CD4-positive, alpha-beta T cell treated with Interleukin-15 for 1 hour (primary cell): Measurements from ENCODE around the gene PROZ.
A peak's percentile ranks its signal among the peaks of the same experiment; 100 is the strongest.

Experiments used
- DNase-seq: peaks from one replicate; pipeline ENCODE4 v3.0.0-alpha.2; 2020

PROZ gene

DNA sequence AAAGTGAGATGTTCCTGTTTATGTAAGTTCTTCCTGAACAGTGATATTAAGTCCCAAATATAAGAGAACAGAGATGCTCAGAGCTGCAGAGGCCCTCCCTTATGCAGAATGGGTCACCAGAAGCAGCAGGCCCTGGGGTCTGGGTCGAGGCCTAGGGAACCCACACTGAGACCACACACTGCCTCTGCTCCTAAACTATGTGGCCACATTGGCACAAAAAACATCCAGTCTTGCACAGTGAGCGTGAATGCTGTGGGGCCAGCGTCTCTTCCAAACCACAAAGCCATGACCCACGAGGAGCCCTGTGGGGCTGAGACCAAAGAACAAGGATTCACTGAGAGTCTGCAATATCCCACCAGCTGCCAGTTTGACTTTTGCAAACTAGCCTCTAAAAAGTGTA lies 23.6 kb downstream of the PROZ start:
- DNase-seq, result no peak

DNA sequence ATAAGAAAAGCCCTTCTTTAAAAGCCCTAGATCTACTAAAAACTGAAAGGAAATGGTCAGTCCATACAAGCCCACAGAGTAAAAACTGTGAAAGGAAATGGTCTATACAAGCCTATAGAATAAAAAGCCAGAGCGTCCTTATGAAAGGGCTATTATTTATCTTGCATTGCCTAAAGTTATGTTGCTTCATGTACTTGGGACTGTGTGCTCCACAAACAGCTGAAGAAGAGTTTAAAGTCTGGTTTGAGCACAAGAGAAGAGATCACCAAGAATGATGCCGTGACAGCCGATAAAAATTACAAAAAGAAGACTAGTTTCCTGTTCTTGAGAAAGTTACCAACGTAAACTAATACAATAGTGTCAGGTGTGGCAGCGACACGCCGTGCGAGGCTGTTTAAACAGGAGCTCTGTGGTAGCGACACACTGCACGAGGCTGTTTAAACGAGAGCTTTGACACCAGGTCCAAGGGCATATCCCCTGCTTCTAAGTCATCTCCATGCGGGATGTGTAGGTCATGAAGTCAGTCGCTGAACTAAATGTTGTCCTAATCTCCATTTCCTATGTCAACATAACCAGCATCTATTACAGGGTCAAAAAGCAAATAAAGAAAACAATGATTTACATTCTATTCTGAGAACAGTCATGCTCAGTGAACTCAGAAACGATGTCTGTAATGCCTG lies 25.1 kb downstream of the PROZ start:
- no peak for DNase-seq

DNA sequence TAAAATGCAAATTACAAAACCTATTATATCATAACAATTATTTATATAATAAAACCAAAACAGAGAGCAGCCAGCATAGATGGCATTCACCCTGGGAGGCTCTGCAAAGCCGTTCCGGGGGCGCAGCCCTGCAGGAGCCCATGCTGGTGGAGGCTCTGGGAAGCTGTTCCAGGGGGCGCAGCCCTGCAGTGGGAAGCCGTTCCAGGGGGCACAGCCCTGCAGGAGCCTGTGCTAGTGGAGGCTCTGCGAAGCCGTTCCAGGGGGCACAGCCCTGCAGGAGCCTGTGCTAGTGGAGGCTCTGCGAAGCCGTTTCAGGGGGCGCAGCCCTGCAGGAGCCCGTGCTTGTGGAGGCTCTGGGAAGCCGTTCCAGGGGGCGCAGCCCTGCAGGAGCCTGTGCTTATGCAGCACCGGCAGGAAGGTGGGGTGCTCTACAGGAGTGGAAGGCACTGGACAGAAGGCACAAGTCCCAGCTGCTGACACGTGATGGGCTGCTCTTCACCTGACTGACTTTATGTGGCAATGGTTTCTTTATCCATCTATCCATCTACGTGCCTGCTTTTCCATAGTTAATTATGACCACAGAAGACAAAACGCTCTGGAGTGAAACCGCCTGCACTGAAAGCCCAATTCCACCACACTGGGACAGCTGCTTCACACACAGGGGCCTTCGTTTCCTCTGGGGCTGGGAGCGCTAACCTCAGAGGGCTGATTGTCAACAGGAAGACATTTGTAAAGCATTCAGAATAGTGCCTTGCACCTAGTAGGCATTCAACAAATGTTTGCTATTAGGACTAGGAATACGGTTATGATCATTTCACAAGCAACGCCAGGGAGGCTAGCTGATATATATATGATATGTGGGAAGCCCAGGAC lies 26.4 kb downstream of the PROZ start:
- DNase-seq, result no peak

DNA sequence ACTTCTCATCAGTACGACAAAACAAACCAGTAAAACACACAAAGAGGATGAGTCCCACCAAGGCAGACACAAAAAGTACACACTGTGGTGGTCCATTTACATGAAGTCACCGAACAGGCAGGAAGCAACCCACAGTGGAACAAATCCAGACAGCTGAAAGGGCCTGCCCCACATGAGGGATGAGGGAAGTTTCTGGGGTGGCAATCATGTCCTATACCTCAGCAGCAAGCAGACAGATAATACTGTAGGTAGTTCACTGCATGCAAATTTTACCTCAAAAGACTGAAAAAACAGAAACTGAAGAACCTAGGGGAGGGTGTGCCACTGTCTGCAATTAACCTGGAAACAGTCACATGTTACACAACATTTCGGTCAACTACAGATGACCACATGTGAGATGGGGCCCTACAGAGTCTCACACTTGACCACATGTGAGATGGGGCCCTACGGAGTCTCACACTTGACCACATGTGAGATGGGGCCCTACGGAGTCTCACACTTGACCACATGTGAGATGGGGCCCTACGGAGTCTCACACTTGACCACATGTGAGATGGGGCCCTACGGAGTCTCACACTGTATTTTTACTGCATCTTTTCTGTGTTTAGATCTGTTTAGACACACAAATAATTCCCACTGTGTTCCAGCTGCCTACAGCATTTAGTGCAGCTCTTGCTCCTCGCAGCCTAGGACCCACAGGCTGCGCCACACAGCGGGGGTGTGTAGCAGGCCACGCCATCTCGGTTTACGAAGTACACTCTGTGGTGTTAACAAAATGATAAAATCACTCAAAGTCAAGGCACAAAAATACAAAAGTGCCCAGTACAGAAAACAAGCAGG lies 27.8 kb downstream of the PROZ start:
- DNase-seq, result peak; percentile 34

DNA sequence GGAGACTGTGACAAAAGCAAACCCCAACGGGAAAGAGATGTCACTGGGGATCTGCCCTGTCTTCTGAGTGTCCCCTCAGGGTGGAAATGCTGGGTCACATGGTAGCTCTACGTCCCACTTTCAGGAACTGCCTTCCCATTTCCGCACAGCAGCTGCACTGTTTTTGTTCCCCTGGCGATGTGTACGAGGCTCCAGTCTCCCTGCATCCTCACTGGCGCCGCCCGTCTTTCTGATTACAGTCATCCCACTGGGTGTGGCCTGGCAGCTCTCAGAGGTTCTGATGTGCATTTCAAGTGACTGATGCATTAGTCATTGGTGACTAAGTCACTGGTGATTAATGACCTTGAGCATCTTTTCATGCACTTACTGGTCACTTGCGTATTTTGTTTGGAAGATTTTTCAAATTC lies 28.8 kb downstream of the PROZ start:
- DNase-seq, result peak; percentile 73

DNA sequence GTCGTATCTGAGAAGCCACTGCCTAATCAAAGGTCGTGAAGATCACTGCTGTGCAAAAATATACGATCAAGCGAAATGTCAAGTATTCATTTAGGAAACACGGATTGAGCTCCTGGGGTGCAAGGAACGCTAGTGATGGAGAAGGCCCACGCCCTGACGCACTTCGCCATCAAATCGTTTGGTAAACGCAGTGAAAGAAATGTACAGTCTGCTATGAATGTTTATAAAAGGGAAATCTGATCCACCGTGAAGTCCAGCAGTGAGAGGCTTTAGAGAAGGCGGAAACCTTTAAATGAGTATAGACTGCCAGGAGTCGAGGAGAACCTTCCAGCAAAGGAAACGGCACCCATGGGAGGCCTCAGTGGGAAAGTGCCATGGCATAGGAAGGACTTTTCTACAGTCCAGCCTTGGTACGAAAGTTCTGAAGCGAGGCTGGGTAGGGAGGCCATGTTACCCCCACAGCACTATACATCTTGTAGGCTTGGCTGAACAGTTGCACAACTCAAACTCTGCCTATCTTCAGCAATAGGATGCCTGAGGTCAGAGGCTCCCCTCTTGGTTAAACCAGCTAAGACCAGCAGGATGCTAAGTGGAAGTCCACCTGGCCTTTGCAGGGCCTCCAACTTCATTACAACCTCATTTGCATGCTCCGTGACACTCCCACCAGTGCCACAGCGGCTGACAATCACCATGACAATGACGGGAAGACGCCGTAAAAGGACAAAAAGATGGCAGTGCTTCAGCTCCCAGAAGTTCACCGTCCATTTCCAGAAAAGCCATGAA lies 29.6 kb downstream of the PROZ start:
- no peak for DNase-seq

DNA sequence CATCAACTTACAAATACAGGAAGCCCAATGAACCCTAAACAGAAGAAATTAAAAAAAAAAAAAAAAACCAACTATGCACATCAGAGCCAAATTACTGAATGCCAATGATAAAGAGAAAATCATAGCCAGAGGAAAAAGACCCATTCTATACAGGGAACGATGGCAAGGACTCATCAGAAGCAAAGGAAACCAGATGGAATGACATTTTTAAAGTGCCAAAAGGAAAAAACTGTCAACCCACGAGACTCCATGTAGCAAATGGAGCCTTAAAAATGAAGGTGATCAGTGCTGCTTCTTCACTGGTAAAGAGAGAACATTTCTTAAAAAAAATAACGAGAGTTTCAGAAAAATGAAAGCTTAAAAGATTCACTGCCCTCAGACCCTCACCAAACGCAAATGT lies 31.7 kb downstream of the PROZ start:
- no peak for DNase-seq

DNA sequence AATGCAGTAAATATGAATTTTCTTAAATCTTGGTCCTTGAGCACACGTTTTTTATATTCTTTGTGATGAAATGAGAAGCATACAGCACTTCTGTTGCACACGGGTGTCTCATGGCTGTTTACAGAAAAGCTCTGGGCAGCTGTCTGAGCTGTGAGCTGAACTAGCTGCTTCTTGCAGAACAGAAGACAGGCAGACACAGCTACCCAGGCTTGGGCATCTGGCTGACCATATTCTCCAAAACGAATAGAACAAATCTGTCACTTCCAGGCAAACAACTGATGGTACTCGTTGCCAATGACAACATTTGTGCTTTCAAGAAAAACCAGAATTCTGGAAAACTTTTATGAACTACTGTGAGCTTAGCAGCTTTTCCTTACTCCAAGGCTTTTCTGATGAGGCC lies 33.8 kb downstream of the PROZ start:
- DNase-seq, result no peak

DNA sequence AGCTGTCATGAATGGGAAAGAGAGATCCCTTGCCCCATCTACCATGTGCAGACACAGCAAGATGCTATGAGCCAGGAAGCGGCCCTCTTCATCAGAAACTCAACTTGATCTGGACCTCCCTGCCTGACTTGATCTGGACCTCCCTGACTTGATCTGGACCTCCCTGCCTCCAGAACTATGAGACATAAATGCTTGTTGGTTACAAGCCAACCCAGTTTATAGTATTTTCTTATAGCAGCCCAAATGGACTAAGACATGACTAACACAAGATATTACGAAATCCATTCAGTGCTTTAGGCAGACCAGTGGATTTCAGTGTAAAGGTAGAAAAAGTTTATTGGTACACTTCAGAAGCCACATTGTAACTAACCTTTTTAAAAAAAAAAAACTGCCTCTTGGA lies 34.5 kb downstream of the PROZ start:
- DNase-seq, result no peak

DNA sequence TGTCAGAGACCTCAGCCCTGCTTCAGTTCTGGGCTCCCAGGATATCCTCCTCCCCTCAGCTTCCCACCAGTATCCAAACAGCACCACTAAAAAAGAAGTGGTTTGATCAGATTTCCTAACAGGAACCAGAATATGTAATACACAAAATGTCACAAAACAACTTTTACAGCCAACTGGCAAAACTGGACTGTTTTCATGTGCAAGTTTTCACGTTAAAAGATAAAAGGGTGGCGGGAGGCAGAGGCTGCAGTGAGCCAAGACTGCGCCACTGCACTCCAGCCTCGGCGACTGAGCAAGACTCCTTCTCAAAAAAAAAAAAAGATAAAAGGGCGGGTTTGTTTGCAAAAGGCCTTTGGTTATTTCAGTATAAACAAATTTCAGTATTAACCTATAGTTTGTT lies 36.9 kb downstream of the PROZ start:
- DNase-seq, result no peak

DNA sequence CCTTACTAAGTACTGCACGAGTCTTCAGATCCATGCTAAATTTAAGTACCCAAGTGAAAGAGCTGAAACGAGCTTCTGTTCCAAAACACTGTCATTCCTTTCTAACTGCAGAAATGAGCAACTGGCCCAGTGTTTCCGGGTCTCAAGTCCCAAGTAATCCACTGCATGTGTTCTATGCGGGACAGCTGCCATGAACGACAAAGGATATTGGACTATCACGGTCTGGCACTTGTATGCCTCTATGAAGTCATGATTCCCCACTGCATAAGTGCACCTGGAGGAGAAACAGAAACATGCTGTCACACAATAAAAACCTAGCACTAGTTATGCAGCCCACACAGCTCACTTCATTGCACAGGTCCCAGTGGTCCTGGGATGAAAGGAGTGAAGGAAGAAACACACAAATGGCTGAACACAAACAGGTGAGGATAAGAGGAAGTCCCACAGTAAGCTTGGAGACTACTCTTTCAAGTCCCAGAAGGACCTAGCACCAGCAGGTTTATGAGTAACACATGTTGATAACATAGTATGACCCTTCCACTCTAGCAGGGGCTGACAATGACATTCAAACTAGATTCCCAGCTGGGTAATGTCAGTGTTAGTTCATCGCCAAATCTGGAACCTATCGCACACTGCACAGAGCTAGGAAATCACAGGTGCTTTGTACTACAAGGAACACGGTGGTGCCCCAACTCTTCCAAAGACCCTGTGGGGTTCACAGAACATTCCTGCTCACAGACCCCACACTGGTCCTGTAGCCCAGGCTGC lies 38.7 kb downstream of the PROZ start:
- DNase-seq, result no peak

DNA sequence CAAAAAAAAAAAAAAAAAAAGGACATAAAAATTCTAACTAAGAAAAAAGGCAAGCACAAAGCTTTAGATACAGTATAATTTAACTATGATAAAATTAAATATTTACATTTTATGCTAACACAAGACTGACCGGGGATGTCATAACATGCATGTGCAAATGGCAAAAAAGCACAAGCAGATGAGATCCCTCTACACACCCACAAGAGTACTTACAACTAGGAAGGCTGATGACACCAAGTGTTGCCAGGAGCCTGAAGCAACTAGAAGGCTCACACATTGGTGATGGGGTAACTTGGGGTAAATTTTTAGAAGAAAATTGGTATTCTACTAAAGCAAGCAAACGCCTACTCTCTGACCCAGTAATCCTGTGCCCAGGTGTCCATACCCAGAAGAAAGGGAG lies 43.4 kb downstream of the PROZ start:
- DNase-seq, result no peak

DNA sequence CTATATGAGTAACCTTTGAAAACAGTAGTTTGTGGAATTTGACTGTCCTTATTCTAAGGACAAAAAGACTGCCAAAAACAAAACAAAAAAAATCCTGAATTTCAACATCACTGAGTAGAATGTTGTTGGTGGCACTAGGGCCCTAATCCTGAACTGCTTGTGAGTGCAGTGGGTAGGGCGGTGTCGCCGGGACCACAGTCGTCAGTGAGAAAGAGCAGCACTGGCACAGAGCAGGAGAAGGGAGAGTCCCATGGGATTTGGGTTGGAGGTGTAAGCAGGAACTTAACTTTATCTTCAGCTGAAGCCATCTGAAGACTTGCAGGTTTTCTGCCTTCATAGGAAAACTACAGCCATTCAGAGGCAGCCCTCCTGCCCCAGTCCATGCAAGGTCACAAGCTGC lies 44.5 kb downstream of the PROZ start:
- DNase-seq, result no peak

DNA sequence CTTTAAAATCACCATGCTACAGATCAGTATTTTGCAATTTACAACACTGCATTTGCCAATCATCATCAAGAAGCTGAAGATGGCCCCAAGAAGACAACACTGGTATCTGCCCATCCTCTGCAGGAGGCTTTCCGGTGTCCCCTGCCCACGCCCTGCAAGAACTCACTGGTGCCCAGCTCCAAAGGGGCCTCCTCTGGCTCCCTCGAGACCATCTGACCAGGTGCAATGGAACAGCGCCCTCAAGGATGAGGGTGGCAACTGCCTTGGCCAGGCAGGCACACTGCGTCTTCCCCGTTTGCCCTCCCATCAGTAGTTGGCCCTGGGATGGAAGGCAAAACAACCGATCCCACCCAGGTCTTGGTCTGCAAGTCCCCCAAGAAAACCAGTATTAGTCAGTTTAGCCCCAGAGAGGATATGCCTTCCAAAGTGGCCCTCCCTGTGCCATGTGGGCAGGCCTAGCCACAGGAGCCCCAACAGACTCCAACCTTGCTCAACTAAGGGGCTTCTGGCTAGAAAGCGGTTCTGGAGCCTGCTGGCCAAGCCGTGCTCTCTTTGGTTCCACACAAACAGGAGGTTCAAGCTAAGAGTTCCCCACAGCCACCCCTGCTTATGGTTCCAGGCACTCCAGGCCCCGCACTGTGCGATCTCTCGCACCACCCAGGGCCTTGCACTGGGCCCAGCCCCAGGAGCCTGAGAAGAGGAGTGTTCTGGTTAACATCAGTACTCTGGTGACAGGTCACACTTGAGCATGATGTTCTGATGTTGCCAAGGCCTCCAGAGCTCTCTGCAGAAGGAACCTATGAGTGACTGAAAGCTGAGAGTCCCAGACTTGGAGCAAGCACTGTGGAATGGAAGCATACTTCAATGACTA lies 45.3 kb downstream of the PROZ start:
- DNase-seq, result no peak

DNA sequence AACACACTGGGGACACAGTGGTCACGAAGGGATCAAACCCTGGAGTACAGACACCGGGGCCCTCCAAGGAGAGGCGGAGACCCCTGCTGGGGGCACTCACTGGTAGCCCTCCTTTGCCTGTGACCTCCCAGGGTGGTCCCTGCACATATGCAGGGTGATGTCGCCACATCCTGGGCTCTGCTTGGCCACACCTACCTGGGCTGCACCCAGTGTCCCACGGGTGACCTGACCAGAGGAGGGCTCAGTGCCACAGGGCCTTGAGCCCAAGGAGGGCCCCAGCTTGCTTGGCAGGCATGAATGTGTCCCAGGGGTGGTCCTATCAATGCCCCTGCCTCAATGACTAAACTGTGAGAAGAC lies 45.9 kb downstream of the PROZ start:
- no peak for DNase-seq

DNA sequence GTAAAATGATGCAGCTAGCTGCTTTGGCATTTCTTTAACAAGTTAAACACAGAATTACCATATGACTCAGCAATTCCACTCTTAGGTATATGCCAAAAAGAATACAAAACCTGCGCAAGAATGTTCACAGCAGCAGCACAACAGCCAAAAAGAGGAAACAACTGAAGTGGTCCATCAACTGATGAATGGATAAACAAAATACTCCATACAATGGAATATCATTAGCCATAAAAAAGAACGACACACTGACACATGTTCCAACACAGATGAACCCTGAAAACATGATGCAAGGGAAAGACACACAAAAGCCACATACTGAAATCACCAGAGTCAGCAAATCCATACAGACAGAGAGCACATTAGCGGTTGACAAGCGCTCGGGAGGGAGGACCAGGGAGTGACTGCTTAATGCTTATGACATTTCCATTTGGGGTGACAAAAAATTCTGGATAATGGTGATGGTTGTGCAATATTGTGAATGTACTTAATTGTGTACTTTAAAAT lies 47.0 kb downstream of the PROZ start:
- DNase-seq, result no peak

DNA sequence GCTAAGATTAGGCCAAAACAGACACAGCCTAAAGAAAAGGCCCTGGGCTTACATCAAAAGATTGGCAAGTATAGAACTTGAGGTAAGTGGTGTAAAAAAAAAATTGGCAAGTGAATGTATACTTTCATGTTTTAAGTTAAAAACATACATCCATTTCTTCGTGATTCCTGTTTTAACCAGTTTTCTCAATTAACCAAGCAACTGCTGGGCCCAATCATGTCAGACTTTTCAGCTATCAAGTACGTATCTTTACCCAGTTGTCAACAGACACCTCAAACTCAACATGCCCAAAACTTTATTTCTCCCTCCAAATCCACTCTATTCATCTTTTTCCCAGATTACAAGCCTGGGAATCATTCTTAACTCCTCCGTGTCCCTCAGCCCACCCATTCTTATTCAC lies 49.0 kb downstream of the PROZ start:
- no peak for DNase-seq

DNA sequence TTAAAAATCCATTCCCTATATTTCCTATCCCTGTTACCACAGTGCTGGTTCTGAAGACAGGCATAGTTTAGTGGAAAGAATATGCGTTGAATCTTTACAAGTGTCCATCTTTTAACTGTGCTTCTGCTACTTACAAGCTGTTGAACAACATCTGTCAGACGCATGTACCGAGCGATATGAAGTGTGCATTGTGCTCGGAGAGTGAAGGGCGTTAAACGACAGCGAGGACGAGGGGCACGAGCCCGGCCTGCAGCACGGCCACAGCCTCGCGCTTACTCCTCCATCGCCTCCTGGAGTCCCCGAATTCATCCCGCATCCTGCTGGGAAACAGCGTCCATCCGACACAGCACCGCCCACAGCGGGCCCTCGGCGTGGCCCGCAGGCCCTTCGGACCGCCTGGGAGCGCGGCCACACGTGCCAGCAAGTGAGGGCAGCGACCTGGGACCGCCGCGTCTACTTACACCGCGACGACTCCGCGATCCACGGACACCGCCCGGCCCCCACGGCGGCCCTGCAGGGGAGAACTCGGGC lies 49.5 kb downstream of the PROZ start:
- no peak for DNase-seq

DNA sequence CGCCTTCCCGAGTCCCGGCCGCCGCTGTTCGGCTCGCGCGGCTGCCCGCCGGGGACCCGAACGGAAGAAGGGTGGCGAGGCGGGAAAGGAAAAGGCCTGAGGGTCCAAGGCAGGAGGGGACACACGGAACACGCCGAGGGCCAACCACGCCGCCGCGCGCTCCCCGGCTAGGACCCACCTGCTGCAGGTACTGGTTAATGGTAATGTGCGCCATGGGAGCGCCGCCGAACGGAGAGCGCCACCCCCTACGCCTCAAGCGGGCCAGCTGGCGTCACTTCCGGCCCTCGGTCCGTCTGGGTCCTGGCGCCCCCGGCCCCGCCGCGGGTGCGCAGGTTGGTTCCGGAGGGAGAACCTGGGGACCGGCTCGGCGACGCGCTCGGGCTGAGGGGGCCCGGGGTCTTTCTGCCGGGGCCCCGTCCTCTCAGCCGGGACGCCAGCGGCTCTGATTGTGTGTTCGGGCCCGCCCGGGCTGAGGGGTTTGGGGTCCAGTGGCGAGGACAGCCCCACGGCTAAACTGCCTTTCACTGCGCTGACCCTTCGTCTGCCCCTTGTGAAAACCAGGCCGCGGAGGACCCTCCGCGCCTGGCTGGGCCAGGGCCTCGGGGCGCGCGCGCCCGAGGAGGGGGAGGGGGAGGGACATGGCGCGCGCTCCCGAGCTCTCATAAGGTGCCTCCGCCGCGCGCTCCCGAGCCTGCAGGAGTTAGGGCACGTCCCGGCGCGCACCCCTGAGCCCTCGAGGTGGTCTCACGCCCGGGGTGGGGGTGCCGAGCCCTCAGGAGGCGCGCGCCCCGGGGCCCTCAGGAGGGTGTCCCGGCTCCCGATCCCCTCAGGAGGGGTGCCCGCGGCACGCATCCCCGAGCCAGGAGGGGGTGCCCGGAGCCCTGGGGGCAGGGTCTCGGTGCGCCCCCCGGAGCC lies 50.2 kb downstream of the PROZ start, which contains the start of gene PCID2:
Gene PCID2 (minus strand): TSS at position 249 of the 915 bp plus-strand sequence. CDS start 35 bp downstream, at position 214.
- peak; percentile 89 for DNase-seq
